T47D (cell line): ENCODE data around the gene RELN.
"Not testable (repeated sequence)": the region's sequence is repeated elsewhere in the genome, so short reads cannot be mapped to it uniquely, and the experiment has no call there.

Source experiments
- DNase-seq, 2 experiments: peaks; one replicate each; pipeline versions ENCODE4 v3.0.0 to v3.0.0-alpha.2; 2011 to 2012; ENCODE audit warnings: low read depth in 1 of 2, low spot score in 1 of 2
- JUND ChIP-seq: IDR thresholded peaks from 2 replicates; pipeline ENCODE4 v1.6.1; 2012; ENCODE audit warnings: low read depth
- in situ Hi-C: cut with HindIII; loops from 2 replicates; pipeline ENCODE4 v1.10.0; 2016; ENCODE audit warnings: low sequenced_read_pairs, low pct_unique_long_range_greater_than_20kb

Gene RELN

GRCh38 chr7:103989200-103989784 lies at the start of gene RELN:
RELN (minus strand) TSS chr7:103989658; CDS start chr7:103989356, 302 bp downstream.
- TF ChIP-seq JUND: no peak
- DNase-seq: no peak
- in situ Hi-C loops: no loop called here

- TF ChIP-seq JUND: no peak
- in situ Hi-C loops: no loop called here
- no peak for DNase-seq
Measured at GRCh38 chr7:104038136-104038535, 48.7 kb upstream of the RELN start.

- in situ Hi-C loops: not testable (repeated sequence)
Measured at GRCh38 chr7:104036889-104037288, 47.4 kb upstream of the RELN start.

GRCh38 chr7:104035351-104035750 lies 45.9 kb upstream of the RELN start:
- in situ Hi-C loops: no loop called here
- no peak for DNase-seq
- no peak for TF ChIP-seq JUND

More at GRCh38 chr7:104036889-104037288, 47.4 kb upstream of the RELN start:
- not testable (repeated sequence) for DNase-seq

- in situ Hi-C loops: no loop called here
- no peak for TF ChIP-seq JUND
- DNase-seq: no peak
Measured at GRCh38 chr7:104034679-104035078, 45.2 kb upstream of the RELN start.

GRCh38 chr7:104033837-104034236 lies 44.4 kb upstream of the RELN start:
- in situ Hi-C loops: no loop called here
- no peak for DNase-seq
- TF ChIP-seq JUND: no peak

- no peak for DNase-seq
- in situ Hi-C loops: no loop called here
- TF ChIP-seq JUND: no peak
Measured at GRCh38 chr7:104032486-104032885, 43.0 kb upstream of the RELN start.

- peak in 1 of 2 experiments; percentile 51 for DNase-seq
- in situ Hi-C loops: no loop called here
- TF ChIP-seq JUND: no peak
Measured at GRCh38 chr7:104029765-104030164, 40.3 kb upstream of the RELN start.

- in situ Hi-C loops: no loop called here
- no peak for DNase-seq
- no peak for TF ChIP-seq JUND
Measured at GRCh38 chr7:104024632-104025031, 35.2 kb upstream of the RELN start.

- TF ChIP-seq JUND: no peak
- in situ Hi-C loops: no loop called here
- no peak for DNase-seq
Measured at GRCh38 chr7:104023100-104023499, 33.6 kb upstream of the RELN start.

GRCh38 chr7:104018425-104018824 lies 29.0 kb upstream of the RELN start:
- DNase-seq: no peak
- in situ Hi-C loops: no loop called here
- TF ChIP-seq JUND: no peak

- no peak for DNase-seq
- no peak for TF ChIP-seq JUND
- in situ Hi-C loops: no loop called here
Measured at GRCh38 chr7:104017001-104017400, 27.5 kb upstream of the RELN start.

GRCh38 chr7:104012835-104013234 lies 23.4 kb upstream of the RELN start:
- in situ Hi-C loops: no loop called here
- no peak for TF ChIP-seq JUND
- DNase-seq: no peak

- no peak for TF ChIP-seq JUND
Measured at GRCh38 chr7:104011829-104012228, 22.4 kb upstream of the RELN start.

More at GRCh38 chr7:104011829-104012228, 22.4 kb upstream of the RELN start:
- DNase-seq: no peak
- in situ Hi-C loops: no loop called here
